K562 (cell line): ENCODE results near the gene LDHAL6A. TPM values are rescaled to one million over a fixed set of nuclear protein-coding genes. Genes with fewer than 3 reads are reported as not detected.

Experiments
- ELK1 ChIP-seq: sonication (generic); formaldehyde crosslinking; IDR thresholded peaks from 2 replicates; pipeline ENCODE4 v1.8.1; 2022; ENCODE audit warnings: missing genetic modification reagents
- FOXP4 ChIP-seq: sonication (generic); formaldehyde crosslinking; IDR thresholded peaks from 2 replicates; pipeline ENCODE4 v1.8.0; 2022; ENCODE audit warnings: mild to moderate bottlenecking, missing genetic modification reagents, borderline replicate concordance
- KAT7 ChIP-seq: sonication (generic); formaldehyde crosslinking; IDR thresholded peaks from 2 replicates; pipeline ENCODE4 v1.8.0; 2022; ENCODE audit warnings: missing genetic modification reagents, mild to moderate bottlenecking, borderline replicate concordance
- NCOR1 ChIP-seq: fragments of 450-650 bp; IDR thresholded peaks from 2 replicates; pipeline ENCODE4 v1.6.1; 2016; ENCODE audit warnings: mild to moderate bottlenecking, moderate library complexity
- PBX2 ChIP-seq, 2 experiments: IDR thresholded peaks in 1 of 2; conservative IDR thresholded peaks in 1 of 2; 2 replicates each; pipeline ENCODE4 v1.6.1; 2016; ENCODE audit warnings: low read depth in 2 of 2, mild to moderate bottlenecking in 1 of 2, missing compliant biosample characterization in 1 of 2, missing genetic modification characterization in 1 of 2, moderate library complexity in 1 of 2
- ZFX ChIP-seq: sonication (generic); formaldehyde crosslinking; IDR thresholded peaks from 2 replicates; pipeline ENCODE4 v1.8.0; 2022; ENCODE audit warnings: mild to moderate bottlenecking, missing genetic modification reagents, moderate library complexity
- ZNF407 ChIP-seq: fragments of 450-650 bp; IDR thresholded peaks from 2 replicates; pipeline ENCODE4 v1.6.1; 2016; ENCODE audit warnings: low read depth
- ZNF639 ChIP-seq, 2 experiments: fragments of 200-800 bp in 1 of 2; sonication (Bioruptor generic) in 1 of 2; sonication (generic) in 1 of 2; formaldehyde crosslinking in 1 of 2; IDR thresholded peaks in 1 of 2; conservative IDR thresholded peaks in 1 of 2; 2 replicates each; pipeline versions ENCODE4 v1.5.0 to v1.6.1; 2016 to 2020; ENCODE audit warnings: missing compliant biosample characterization in 1 of 2, missing genetic modification characterization in 1 of 2, missing genetic modification reagents in 1 of 2
- polyA plus RNA-seq, 8 experiments: library from polyadenylated mRNA; depleted of rRNA in 4 of 8; stranded (reverse) in 5 of 8; unstranded in 3 of 8; fragments of >200 nt; fragmentation: Nextera tagmentation in 2 of 8; fragmentation: Illumina TruSeq in 1 of 8; extraction: Ambion mirVana in 2 of 8; extraction: Trizol in 1 of 8; gene quantifications; 2 replicates each; pipeline versions ENCODE4 v1.2.1 to v1.2.3, GENCODE V29; 2011 to 2014; ENCODE audit warnings: inconsistent platforms in 1 of 8, missing spikeins in 1 of 8
- total RNA-seq, 7 experiments: library from RNA; depleted of rRNA in 6 of 7; stranded (reverse); fragments of >200 nt in 6 of 7; fragmentation: Illumina TruSeq in 2 of 7; extraction: Trizol in 2 of 7; gene quantifications; 2 replicates each; pipeline versions ENCODE4 v1.2.1 to v1.2.3, GENCODE V29; 2011 to 2021; ENCODE audit warnings: low replicate concordance in 1 of 7

LDHAL6A gene
- total and polyA plus RNA-seq, 9 of the 15 experiments (the other 6 are each of a cell fraction or from before 2014, with no cell fraction given): 0.04 TPM; not detected in 8

GRCh38 chr11:18526521-18527296 is 71.1 kb downstream of the LDHAL6A start, which contains the start of gene TSG101 (continued):
- TF ChIP-seq ZNF407 (peak; percentile 65), ZNF639 (CRISPR knock-in tag; conservative IDR thresholded peaks at IDR 0.05 in 1 of 2, IDR thresholded peaks at IDR 0.05 in 1 of 2) (peak in 1 of 2 experiments; percentile 59; a peak in 2 of 4 replicates), FOXP4 (CRISPR knock-in tag) (peak; percentile 81; the same call in 1 of the 2 replicates), ELK1 (CRISPR knock-in tag) (no peak), ZFX (CRISPR knock-in tag) (peak; percentile 90), PBX2 (CRISPR knock-in tag; IDR thresholded peaks at IDR 0.05; ENCODE audit: low read depth) (no peak), PBX2 (tag; conservative IDR thresholded peaks at IDR 0.05; ENCODE audit: low read depth) (peak; percentile 70), KAT7 (CRISPR knock-in tag) (0 out of 2 replicates have a peak, but pooled peaks have one; percentile 62), NCOR1 (peak; percentile 41; the same call in 1 of the 2 replicates)
